HepG2 (cell line): Measurements from ENCODE around the gene MTR. TPM values are rescaled to one million over a fixed set of nuclear protein-coding genes. Genes with fewer than 3 reads are reported as not detected.

Experiments
- ATAD3A ChIP-seq: sonication (generic); formaldehyde crosslinking; IDR thresholded peaks from 2 replicates; pipeline ENCODE4 v1.4.0; 2020; ENCODE audit warnings: missing genetic modification reagents
- CEBPG ChIP-seq: IDR thresholded peaks from 2 replicates; pipeline ENCODE4 v1.6.1; 2016
- CREB1 ChIP-seq, 2 experiments: fragments of 450-650 bp in 1 of 2; IDR thresholded peaks; 2 replicates each; pipeline ENCODE4 v1.6.1; 2016 to 2017; ENCODE audit warnings: control low read depth in 1 of 2, mild to moderate bottlenecking in 1 of 2, missing compliant biosample characterization in 1 of 2, missing genetic modification characterization in 1 of 2
- ELF3 ChIP-seq: IDR thresholded peaks from 2 replicates; pipeline ENCODE4 v1.6.1; 2016; ENCODE audit warnings: missing genetic modification reagents, missing compliant biosample characterization
- FOSL2 ChIP-seq: sonication (generic); formaldehyde crosslinking; IDR thresholded peaks from 2 replicates; pipeline ENCODE4 v1.4.0; 2020; ENCODE audit warnings: missing genetic modification reagents
- FOXC1 ChIP-seq: sonication (generic); formaldehyde crosslinking; IDR thresholded peaks from 2 replicates; pipeline ENCODE4 v1.8.0; 2022; ENCODE audit warnings: mild to moderate bottlenecking, missing genetic modification reagents, borderline replicate concordance
- FOXO4 ChIP-seq: sonication (generic); formaldehyde crosslinking; conservative IDR thresholded peaks from 2 replicates; pipeline ENCODE4 v1.8.1; 2023; ENCODE audit warnings: missing genetic modification reagents
- HDAC6 ChIP-seq: fragments of 200-600 bp; sonication (generic); IDR thresholded peaks from 2 replicates; pipeline ENCODE4 v1.7.0; 2017; ENCODE audit warnings: mild to moderate bottlenecking, antibody characterized with exemption, low read length, low read depth
- HNRNPUL1 ChIP-seq: fragments of 200-400 bp; formaldehyde crosslinking; IDR thresholded peaks from 2 replicates; pipeline ENCODE4 v1.6.1; 2017; ENCODE audit warnings: low read depth, mild to moderate bottlenecking, low read length, moderate library complexity
- NFKB2 ChIP-seq: sonication (generic); formaldehyde crosslinking; IDR thresholded peaks from 2 replicates; pipeline ENCODE4 v1.4.0; 2020; ENCODE audit warnings: missing genetic modification reagents, borderline replicate concordance
- NR2F6 ChIP-seq, 2 experiments: IDR thresholded peaks; 2 replicates each; pipeline ENCODE4 v1.6.1; 2016; ENCODE audit warnings: antibody characterized with exemption in 1 of 2, mild to moderate bottlenecking in 1 of 2
- PHF5A ChIP-seq: IDR thresholded peaks from one replicate; pipeline ENCODE4 v1.6.1; 2018; ENCODE audit warnings: low read depth, missing genetic modification reagents; ENCODE audit not compliant: unreplicated experiment
- SAP130 ChIP-seq: IDR thresholded peaks from 2 replicates; pipeline ENCODE4 v1.6.1; 2016; ENCODE audit warnings: low read depth
- SIN3B ChIP-seq: fragments of 150-350 bp; IDR thresholded peaks from 2 replicates; pipeline ENCODE4 v1.6.1; 2014; ENCODE audit warnings: low read length
- SP4 ChIP-seq: sonication (generic); formaldehyde crosslinking; IDR thresholded peaks from 2 replicates; pipeline ENCODE4 v1.8.1; 2023; ENCODE audit warnings: mild to moderate bottlenecking, missing genetic modification reagents
- THAP11 ChIP-seq: IDR thresholded peaks from 2 replicates; pipeline ENCODE4 v1.6.1; 2016; ENCODE audit warnings: missing biosample characterization, missing genetic modification reagents
- TRIM22 ChIP-seq: fragments of 450-650 bp; IDR thresholded peaks from 2 replicates; pipeline ENCODE4 v1.6.1; 2017
- ZHX2 ChIP-seq, 2 experiments: sonication (generic) in 1 of 2; formaldehyde crosslinking in 1 of 2; IDR thresholded peaks; 2 replicates each; pipeline versions ENCODE4 v1.6.1 to v1.9.0; 2014 to 2022; ENCODE audit warnings: antibody characterized with exemption in 1 of 2, borderline replicate concordance in 1 of 2, inconsistent platforms in 1 of 2, low read depth in 1 of 2, missing genetic modification reagents in 1 of 2
- ZNF558 ChIP-seq: sonication (generic); formaldehyde crosslinking; IDR thresholded peaks from 2 replicates; pipeline ENCODE4 v1.9.0; 2022; ENCODE audit warnings: mild to moderate bottlenecking, missing genetic modification reagents, borderline replicate concordance
- ZNF776 ChIP-seq: sonication (generic); formaldehyde crosslinking; IDR thresholded peaks from 2 replicates; pipeline ENCODE4 v1.4.0; 2020; ENCODE audit warnings: mild to moderate bottlenecking, missing genetic modification reagents
- ZNF839 ChIP-seq: sonication (generic); formaldehyde crosslinking; IDR thresholded peaks from 2 replicates; pipeline ENCODE4 v1.4.0; 2020; ENCODE audit warnings: missing genetic modification reagents, mild to moderate bottlenecking, borderline replicate concordance
- polyA plus RNA-seq, 8 experiments: library from polyadenylated mRNA; depleted of rRNA in 3 of 8; stranded (reverse) in 7 of 8; unstranded in 1 of 8; fragments of >200 nt; fragmentation: Illumina TruSeq in 4 of 8; extraction: Trizol in 4 of 8; gene quantifications; 2 replicates each; pipeline versions ENCODE4 v1.2.1 to v1.2.3, GENCODE V29; 2011 to 2016; ENCODE audit warnings: low read depth in 4 of 8, missing spikeins in 1 of 8, mixed read lengths in 1 of 8; ENCODE audit not compliant: insufficient read depth in 1 of 8
- total RNA-seq, 5 experiments: library from RNA; depleted of rRNA; stranded (reverse); fragments of >200 nt; fragmentation: Illumina TruSeq; extraction: Trizol; gene quantifications; 2 replicates each; pipeline ENCODE4 v1.2.3, GENCODE V29; 2016; ENCODE audit warnings: low read depth in 1 of 5

The MTR gene
- total and polyA plus RNA-seq, 2 of the 13 experiments (the other 11 are each of a cell fraction or from before 2014, with no cell fraction given): 16.3 to 36.1 TPM

- no peak for TF ChIP-seq ZNF776
- peak; percentile 91 for TF ChIP-seq CEBPG
- TF ChIP-seq ZHX2 (IDR thresholded peaks at IDR 0.05; ENCODE audit: low read depth): no peak
- TF ChIP-seq ZHX2 (CRISPR knock-in tag; IDR thresholded peaks at IDR 0.05; ENCODE audit: borderline replicate concordance): no peak
- no peak for TF ChIP-seq HNRNPUL1
- no peak for TF ChIP-seq ZNF558 (CRISPR knock-in tag)
- TF ChIP-seq TRIM22: no peak
- peak; percentile 91 for TF ChIP-seq NR2F6 (IDR thresholded peaks at IDR 0.05)
- TF ChIP-seq NR2F6 (CRISPR knock-in tag; IDR thresholded peaks at IDR 0.05): peak; percentile 85
- TF ChIP-seq SAP130 (CRISPR knock-in tag): peak; percentile 84
- TF ChIP-seq FOXC1: no peak
- TF ChIP-seq ELF3: peak; percentile 54; the same call in 1 of the 2 replicates
- TF ChIP-seq HDAC6: no peak
- peak; percentile 70 for TF ChIP-seq THAP11 (CRISPR knock-in tag)
- TF ChIP-seq FOSL2: peak; percentile 100
- no peak for TF ChIP-seq ZNF839
- no peak for TF ChIP-seq SIN3B
- TF ChIP-seq FOXO4: no peak
- no peak for TF ChIP-seq ATAD3A (CRISPR knock-in tag)
- TF ChIP-seq PHF5A: no peak
- TF ChIP-seq NFKB2 (CRISPR knock-in tag): no peak
- no peak for TF ChIP-seq SP4 (CRISPR knock-in tag)
- TF ChIP-seq CREB1 (IDR thresholded peaks at IDR 0.05): peak; percentile 78
- peak; percentile 80 for TF ChIP-seq CREB1 (CRISPR knock-in tag; IDR thresholded peaks at IDR 0.05)
Measured at GRCh38 chr1:236904892-236905741, 110.0 kb downstream of the MTR start (continued).
